ENCODE measurements around the gene NOL12.

- TF ChIP-seq CTCF (IDR thresholded peaks at IDR 0.05; ENCODE audit: low read depth, low read length, poor library complexity, severe bottlenecking), result no peak
- no peak for TF ChIP-seq EZH2phosphoT487 (IDR thresholded peaks at IDR 0.05; ENCODE audit: borderline replicate concordance, low read length)
Observed at GRCh38 chr22:37690901-37691504, 4.9 kb downstream of the NOL12 start.
